Testis (tissue), 5 donors: ENCODE results near the gene DYNLT5. TPM values are rescaled to one million over a fixed set of nuclear protein-coding genes. Genes with fewer than 3 reads are reported as not detected.

ENCODE experiments used
- DNase-seq: peaks from one replicate; pipeline ENCODE4 v3.0.0-alpha.2; 2019
- H3K27ac ChIP-seq, 2 donors: fragments of 200-600 bp; sonication (generic); one replicate each; pipeline ENCODE4 v1.5.1; 2019
- H3K27me3 ChIP-seq: fragments of 200-600 bp; sonication (generic); one replicate; pipeline ENCODE4 v1.5.1; 2019
- H3K36me3 ChIP-seq: fragments of 200-600 bp; sonication (generic); one replicate; pipeline ENCODE4 v1.5.1; 2017; ENCODE audit warnings: low read depth; ENCODE audit errors: missing control alignments
- H3K4me1 ChIP-seq: fragments of 200-600 bp; sonication (generic); one replicate; pipeline ENCODE4 v1.5.1; 2019
- H3K4me3 ChIP-seq, 2 donors: fragments of 200-600 bp; sonication (generic); one replicate each; pipeline ENCODE4 v1.5.1; 2017 to 2019
- H3K9me3 ChIP-seq: fragments of 200-600 bp; sonication (generic); one replicate; pipeline ENCODE4 v1.5.1; 2017
- CTCF ChIP-seq, 3 experiments: fragments of 450-650 bp in 2 of 3; fragments of 200-600 bp in 1 of 3; sonication (generic) in 1 of 3; IDR thresholded peaks; one replicate each; pipeline ENCODE4 v1.5.1; 2016 to 2019; ENCODE audit warnings: antibody characterized with exemption in 3 of 3, mild to moderate bottlenecking in 2 of 3, moderate library complexity in 1 of 3
- POLR2A ChIP-seq: fragments of 450-650 bp; IDR thresholded peaks from one replicate; pipeline ENCODE4 v1.6.1; 2017; ENCODE audit warnings: antibody characterized with exemption, mild to moderate bottlenecking, moderate library complexity
- WGBS, 2 donors: methylation state at CpG; one replicate each; pipeline ENCODE4 v1.1.5; 2018; 5-methylcytosine and 5-hydroxymethylcytosine counted together
- intact Hi-C: fragments of 100-400 bp; cut with DNase I; formaldehyde crosslinking; loops from one replicate; pipeline ENCODE4 v1.15.1; 2023; ENCODE audit warnings: low total_unique reads
- long read RNA-seq, 2 donors: transcript quantifications; one replicate each; lab custom pipeline, GENCODE V29; 2026
- polyA plus RNA-seq: library from polyadenylated mRNA; stranded (reverse); fragments of 350-450 nt; fragmentation: Illumina TruSeq; extraction: RNeasy Lipid Tissue Mini Kit (QIAGEN cat#74804); gene quantifications from one replicate; pipeline ENCODE4 v1.2.3, GENCODE V29; 2014; ENCODE audit warnings: low read depth, low replicate concordance; ENCODE audit not compliant: insufficient read depth
- total RNA-seq, 2 donors: library from RNA; depleted of rRNA; stranded (reverse); fragments of >200 nt; gene quantifications; one replicate each; pipeline ENCODE4 v1.2.3, GENCODE V29; 2016

DYNLT5 gene, protein sequence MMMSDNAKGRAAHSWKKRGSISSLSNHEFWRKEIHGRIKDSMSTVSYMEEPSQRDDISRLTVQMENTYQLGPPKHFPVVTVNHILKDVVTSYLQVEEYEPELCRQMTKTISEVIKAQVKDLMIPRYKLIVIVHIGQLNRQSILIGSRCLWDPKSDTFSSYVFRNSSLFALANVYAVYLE
- total RNA-seq (not detected), polyA plus RNA-seq (1.6 TPM)
- long read RNA-seq, donor 1, partial matches to known transcripts = 0 of 1 reads
- long read RNA-seq, donor 1, other reads (novel, unspliced or antisense) = 0 of 1 reads
- long read RNA-seq, donor 2 = 0 reads

- intact Hi-C loops = no loop called here
- Histone ChIP-seq H3K27ac (no peak within 1 kb of the TSS), H3K27me3 (no peaks in the 10 kb centered on the region), H3K4me1 (no peaks in the 10 kb centered on the region), H3K9me3 (no peaks in the 10 kb centered on the region), H3K36me3 (no peaks in the 10 kb centered on the region), H3K4me3 (peak within 1 kb of the TSS; percentile 45 to 48)
- WGBS, 2 donors = 11 to 19% methylated on average over 18 to 35 of the region's 35 CpGs
- no peak for TF ChIP-seq CTCF (IDR thresholded peaks at IDR 0.05)
- no peak for TF ChIP-seq POLR2A
- DNase-seq = peak; percentile 49
Measured at GRCh38 chr1:66752000-66752592, at the start of gene DYNLT5. Gene DYNLT5 (plus strand): TSS chr1:66752459. CDS start chr1:66754659, 2,200 bp downstream.

DNA sequence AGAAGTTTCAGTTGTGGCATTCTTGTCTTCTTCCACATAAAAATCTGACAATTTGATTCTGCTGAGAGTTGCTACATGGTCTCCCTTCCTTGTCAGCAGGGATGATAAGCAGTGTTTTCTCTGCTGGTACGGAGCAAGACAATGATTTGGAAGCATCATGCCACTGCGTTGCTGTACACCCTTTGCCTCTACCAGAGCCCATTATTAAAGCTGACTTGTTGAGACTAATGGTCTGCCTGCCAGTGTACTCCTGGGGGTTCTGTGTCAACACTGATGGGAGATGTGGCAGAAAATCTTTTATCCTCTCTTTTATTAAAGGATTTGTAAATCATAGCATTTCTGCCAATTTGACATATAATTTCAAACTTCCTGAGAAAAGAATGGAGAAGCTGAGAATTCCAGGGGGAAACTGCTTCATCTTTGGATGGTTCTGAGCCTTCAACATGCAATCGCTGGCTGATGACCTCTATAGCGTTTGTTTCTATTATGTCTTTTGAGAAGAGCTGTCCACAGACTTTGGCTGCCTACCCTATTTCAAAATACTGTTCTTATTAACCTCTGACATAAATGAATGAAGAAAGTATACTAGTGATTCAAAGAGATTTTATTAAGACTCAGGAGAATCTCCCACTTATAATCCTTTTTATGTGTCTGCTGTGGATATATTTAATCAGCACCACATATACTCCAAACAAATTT, 47.9 kb upstream of the DYNLT5 start:
- no peak for TF ChIP-seq POLR2A
- no peak for TF ChIP-seq CTCF (IDR thresholded peaks at IDR 0.05)
- no peak overlapping the region for H3K4me3 ChIP-seq
- no peaks in the 10 kb centered on the region for H3K9me3 ChIP-seq
- no peak for DNase-seq
- 63 to 77% methylated on average over 4 of the region's 4 CpGs for WGBS, 2 donors
- no peaks in the 10 kb centered on the region for H3K27me3 ChIP-seq
- no peaks in the 10 kb centered on the region for H3K36me3 ChIP-seq
- H3K27ac ChIP-seq = peak overlapping the region in 1 of 2 donors; percentile 18
- H3K4me1 ChIP-seq = peaks cover 5% of the 10 kb centered on the region
- intact Hi-C loops = no loop called here

GRCh38 chr1:66705110-66705509, 47.1 kb upstream of the DYNLT5 start:
- TF ChIP-seq CTCF (IDR thresholded peaks at IDR 0.05) (no peak), POLR2A (no peak)
- 50 to 63% methylated on average over 5 of the region's 5 CpGs for WGBS, 2 donors
- H3K4me1 ChIP-seq = peaks cover 5% of the 10 kb centered on the region
- peak; percentile 23 for DNase-seq
- intact Hi-C loops = no loop called here
- no peaks in the 10 kb centered on the region for H3K36me3 ChIP-seq
- H3K27me3 ChIP-seq = no peaks in the 10 kb centered on the region
- H3K4me3 ChIP-seq = no peak overlapping the region
- H3K27ac ChIP-seq = peak overlapping the region; percentile 18 to 24
- H3K9me3 ChIP-seq = no peaks in the 10 kb centered on the region

GRCh38 chr1:66711420-66711819, 40.8 kb upstream of the DYNLT5 start:
- Histone ChIP-seq H3K9me3 (no peaks in the 10 kb centered on the region), H3K27ac (no peak overlapping the region), H3K4me3 (no peak overlapping the region), H3K27me3 (no peaks in the 10 kb centered on the region), H3K36me3 (no peaks in the 10 kb centered on the region), H3K4me1 (no peaks in the 10 kb centered on the region)
- WGBS, 2 donors = 36 to 70% methylated on average over 2 of the region's 2 CpGs
- DNase-seq = no peak
- intact Hi-C loops = no loop called here
- TF ChIP-seq CTCF (IDR thresholded peaks at IDR 0.05) = no peak
